NCI-H2171 treated with DMSO at 0.1 percent for 48 hours (cell line): Measurements from ENCODE around the gene ZNF484.
"Not testable (repeated sequence)": the region's sequence is repeated elsewhere in the genome, so short reads cannot be mapped to it uniquely, and the experiment has no call there.

Experiments
- DNase-seq: peaks from one replicate; lab custom pipeline; 2025; lab: John Stamatoyannopoulos, UW

Gene ZNF484

DNA sequence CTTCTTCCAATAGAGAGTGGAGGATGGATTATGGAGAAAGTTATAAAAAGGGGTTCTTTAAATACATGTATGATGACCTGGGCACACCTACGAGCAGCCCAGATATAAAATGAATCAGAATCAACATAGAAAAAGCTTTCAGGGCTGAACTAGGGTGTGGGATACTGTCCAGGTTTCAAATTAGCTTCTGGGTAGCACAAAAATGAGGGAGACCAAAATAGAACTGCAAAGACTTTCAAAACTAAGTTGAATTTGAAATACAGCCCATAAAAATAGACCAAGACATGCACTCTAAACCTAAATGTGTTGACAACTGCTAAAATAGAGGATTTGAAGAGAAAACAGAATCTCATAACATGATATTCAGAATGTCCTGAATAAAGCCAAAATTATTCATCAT is 17.0 kb downstream of the ZNF484 start:
- no peak for DNase-seq

DNA sequence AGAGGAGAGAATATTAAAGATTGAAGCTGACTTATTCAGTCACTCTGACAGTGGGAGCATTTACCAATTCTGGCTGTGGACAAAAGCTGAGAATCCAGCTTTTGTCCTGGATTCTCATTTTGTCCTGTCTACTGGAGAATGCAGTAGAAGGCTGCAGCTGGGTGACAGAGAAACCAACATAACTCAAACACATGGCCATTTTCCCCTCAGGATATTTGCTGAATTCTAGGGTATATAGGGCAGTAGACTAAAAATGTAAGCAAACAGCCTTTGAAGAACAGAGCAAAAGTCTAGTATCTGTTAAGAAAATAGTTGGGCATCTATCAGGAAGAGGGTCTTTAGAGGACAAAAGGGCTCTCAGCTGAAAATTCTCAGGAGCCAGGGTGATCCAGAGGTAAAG is 20.6 kb downstream of the ZNF484 start:
- DNase-seq, result no peak

DNA sequence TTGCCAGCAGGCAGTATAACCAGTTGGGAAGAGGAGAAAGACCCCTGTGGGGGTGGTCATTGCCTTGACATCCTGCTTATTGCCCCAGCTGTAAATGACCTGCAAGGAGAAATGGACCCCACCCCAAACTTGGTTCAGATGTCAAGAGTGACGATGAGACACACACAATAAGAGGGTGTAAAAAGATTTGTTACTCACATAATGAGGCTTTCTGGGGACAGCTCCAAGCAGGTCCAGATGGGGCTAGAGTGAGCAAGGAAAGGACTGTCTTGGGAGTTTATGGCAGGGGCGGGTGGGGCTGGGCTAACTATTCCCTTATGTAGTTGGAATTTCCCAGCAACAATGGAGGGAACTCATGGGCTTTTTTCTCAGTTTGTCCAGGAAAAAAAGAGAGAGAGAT is 24.1 kb downstream of the ZNF484 start:
- no peak for DNase-seq

DNA sequence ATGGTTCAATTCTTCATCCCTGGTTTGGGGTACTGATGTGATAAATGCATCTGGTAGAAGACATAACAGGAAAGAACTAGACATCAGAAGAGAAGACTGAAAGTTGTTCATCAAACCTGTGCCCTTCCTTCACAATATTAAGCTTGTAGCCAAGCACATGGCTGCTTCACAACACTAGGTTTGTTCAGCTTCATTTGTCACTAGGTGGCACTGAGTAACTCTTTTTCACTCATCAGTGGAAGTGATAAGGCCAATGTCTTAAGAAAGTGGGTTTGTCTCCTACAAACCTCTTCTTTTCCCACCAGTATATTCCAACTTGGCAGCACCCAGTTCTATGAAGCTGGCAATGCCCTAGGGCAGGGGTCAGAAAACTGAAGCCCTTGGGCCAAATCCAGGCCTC is 26.9 kb downstream of the ZNF484 start:
- DNase-seq, result no peak

DNA sequence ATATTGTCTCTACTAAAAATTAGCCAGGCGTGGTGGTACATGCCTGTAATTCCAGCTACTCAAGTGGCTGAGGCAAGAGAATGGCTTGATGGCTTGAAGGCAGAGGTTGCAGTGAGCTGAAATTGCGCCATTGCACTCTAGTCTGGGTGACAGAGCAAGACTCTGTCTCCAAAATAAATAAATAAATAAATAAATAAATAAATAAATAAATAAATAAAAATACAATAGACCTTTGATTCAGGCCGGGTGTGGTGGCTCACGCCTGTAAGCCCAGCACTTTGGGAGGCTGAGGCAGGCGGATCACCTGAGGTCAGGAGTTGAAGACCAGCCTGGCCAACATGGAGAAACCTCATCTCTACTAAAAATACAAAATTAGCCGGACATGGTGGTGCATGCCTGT is 29.1 kb downstream of the ZNF484 start:
- not testable (repeated sequence) for DNase-seq

DNA sequence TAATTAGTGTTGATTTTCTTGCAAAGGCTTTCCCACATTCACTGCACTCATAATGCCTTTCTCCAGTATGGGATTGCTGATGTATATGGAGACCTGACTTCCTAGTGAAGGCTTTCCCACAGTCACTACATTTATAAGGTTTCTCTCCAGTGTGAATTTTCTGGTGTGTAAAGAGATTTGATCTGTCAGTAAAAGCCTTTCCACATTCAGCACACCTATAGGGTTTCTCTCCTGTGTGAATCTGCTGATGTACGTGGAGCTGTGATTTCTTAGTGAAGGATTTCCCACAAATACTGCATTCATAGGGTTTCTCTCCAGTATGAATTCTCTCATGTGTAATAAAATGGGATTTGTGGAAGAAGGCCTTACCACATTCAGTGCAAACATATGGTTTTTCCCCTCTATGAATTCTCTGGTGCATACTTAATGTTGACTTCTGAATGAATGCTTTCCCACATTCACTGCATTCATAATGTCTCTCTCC is 31.1 kb downstream of the ZNF484 start:
- no peak for DNase-seq

DNA sequence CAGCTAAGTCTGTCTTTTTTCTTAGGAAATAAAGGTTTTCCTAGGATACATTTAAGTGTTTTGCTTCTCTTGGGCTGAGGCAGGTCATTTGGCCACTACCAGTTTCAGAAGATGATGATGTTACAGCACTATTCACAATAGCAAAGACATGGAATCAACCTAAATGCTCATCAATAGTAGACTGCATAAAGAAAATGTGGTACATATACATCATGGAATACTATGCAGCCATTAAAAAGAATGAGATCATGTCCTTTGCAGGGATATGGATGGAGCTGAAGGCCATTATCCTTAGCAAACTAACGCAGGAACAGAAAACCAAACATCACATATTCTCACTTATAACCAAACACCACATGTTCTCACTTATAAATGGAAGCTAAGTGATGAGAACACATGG is 39.4 kb downstream of the ZNF484 start:
- DNase-seq, result not testable (repeated sequence)

DNA sequence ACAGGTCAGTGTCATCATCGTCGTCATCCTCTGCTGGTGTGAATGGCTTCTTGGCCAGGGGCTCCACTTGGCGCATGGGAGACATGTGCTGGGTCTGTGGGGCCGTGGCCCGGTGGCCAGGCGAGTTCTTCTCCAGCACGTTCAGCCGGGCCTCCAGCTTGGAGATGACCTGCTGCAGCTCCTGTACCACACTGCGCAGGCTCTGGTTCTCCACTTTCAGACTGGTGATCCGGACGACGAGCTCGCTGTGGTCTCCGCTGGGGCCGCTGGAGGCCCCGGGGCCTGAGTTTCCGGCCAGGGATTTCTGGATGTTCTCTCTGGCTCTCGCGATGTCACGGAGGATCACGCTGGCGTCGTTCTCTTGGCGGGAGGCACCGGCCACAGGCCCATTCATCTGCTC is 40.6 kb downstream of the ZNF484 start:
- no peak for DNase-seq

DNA sequence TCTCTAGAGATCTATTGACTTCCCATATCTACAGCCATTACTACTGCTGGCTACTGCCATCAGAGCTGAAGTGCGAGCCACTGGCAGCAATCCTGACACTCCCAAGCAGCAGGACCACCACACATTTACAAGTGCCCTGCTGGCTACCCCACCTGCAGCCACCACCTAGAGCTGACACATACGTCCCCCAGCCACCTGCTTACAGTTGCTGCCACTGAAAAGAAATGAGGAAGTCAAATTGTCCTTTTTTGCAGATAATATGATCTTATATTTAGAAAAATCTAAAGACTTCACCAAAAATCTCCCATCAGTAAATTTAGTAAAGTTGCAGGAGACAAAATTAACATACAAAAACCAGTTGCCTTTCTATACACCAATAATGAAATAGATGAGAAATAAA is 48.4 kb downstream of the ZNF484 start:
- no peak for DNase-seq

DNA sequence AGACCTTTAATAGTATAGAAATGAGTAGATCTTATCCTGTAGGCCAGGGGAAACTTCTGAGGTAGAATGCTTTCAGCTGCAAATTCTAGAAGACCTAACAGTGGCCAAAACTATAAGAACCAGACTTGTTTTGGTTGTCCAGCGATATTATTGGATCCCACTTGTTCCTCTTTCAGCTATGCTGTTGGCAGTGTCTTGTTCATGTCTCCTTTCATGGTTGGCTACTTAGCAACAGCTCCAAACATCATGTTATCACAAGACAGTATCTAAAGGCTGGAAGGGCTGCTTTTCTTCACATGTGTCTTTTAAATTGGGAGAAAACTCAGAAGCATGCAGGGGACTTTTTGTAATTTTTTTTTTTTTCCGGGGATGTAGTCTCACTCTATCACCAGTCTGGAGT is 52.8 kb downstream of the ZNF484 start:
- not testable (repeated sequence) for DNase-seq

DNA sequence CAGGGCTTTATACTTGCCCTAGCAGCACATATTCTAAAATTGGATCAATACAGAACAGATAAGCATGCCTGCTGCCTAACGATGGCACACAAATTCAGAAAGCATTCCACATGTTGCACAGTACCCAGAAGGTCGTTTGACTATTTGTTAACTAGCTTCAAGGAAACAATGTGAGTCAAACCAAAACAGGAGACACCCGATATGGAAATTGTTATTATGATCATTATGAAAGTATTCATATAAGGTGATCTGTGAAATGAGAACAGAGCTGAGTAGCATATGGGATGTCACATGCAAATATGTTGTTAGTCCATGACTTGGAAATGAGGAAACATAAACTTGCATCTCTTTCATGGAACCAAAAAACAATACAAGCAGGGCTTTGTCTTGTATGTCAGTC is 56.9 kb downstream of the ZNF484 start:
- DNase-seq, result no peak

DNA sequence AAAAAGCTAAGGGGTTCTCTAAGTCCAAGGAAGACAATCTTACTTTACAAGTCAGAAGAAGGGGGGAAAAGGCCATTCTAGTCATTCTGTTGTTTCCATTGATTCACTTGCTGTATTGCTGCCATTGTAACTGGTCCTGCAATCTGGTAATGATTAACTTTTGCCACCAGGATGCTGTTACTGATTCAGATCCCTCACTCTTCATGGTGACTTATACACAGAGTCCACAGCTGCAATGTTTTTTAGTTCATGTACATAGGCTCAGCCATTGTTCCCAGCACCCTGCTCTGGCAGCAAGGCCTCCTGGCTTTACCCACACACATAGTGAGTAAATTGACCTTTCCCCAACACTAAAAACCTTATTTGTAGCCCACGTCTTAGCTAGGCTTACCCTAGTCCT is 57.9 kb downstream of the ZNF484 start:
- DNase-seq, result not testable (repeated sequence)

DNA sequence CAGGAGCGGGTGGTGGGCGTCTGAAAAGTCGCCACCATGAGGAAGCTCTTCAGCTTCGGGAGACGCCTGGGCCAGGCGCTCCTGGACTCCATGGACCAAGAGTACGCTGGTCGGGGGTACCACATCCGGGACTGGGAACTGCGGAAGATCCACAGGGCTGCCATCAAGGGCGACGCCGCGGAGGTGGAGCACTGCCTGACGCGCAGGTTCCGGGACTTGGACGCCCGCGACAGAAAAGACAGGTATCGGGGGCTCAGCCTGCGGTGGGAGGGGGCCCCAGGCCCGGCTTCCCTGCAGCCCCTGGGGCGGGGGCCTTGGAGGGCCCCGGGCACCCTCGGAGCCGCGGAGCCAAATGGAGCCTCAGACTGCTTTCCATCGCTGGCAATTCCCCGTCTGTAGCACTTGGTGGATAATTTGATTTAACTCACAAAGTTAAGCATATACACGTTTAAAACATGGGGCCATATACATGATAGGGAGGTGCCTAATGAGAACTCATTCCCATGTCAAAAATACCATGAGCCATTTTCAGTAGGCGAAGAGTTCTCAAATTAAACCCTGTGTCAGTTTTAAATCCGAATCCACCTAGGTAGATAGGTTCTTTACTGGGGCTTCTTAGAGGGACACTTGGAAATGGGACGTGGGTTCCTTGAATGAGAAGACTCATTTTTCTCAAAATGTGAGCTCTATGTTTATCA is 68.1 kb downstream of the ZNF484 start:
- DNase-seq, result not testable (repeated sequence)

DNA sequence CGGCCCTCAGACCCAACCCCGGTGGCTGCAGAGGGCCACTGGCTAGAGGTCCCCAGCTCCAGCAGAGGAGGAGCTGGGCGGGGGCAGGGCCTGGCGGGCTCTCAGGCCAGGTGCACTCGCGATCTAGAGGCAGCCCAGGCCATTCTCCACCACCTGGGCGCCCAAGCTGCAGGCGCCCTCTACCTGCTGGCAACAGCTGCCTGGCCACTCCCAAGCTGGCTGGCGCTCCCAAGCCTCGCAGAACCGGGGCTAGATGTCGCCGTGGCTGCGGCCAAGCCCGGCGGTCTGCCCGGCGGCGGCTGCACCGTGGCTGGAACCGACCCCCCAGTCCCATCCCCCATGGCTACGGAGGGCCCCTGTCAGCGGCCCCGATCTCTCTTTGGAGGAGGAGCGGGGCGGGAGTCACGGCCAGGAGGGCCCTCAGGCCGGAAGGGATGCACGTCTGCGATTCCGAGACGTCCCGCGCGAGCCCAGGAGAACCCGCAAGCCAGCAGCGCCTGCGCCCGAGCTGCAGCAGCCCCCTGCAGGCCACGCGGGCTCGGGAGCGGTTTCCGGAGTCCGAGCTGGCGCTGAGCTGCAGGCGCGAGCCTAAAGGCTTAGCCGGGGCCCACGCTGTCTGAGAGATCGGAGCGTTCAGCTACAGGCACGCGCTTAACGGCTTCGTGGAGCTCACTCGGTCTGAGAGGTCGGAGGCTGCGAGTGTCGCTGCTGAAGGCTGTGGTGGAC is 68.9 kb downstream of the ZNF484 start:
- peak; percentile 67 for DNase-seq

DNA sequence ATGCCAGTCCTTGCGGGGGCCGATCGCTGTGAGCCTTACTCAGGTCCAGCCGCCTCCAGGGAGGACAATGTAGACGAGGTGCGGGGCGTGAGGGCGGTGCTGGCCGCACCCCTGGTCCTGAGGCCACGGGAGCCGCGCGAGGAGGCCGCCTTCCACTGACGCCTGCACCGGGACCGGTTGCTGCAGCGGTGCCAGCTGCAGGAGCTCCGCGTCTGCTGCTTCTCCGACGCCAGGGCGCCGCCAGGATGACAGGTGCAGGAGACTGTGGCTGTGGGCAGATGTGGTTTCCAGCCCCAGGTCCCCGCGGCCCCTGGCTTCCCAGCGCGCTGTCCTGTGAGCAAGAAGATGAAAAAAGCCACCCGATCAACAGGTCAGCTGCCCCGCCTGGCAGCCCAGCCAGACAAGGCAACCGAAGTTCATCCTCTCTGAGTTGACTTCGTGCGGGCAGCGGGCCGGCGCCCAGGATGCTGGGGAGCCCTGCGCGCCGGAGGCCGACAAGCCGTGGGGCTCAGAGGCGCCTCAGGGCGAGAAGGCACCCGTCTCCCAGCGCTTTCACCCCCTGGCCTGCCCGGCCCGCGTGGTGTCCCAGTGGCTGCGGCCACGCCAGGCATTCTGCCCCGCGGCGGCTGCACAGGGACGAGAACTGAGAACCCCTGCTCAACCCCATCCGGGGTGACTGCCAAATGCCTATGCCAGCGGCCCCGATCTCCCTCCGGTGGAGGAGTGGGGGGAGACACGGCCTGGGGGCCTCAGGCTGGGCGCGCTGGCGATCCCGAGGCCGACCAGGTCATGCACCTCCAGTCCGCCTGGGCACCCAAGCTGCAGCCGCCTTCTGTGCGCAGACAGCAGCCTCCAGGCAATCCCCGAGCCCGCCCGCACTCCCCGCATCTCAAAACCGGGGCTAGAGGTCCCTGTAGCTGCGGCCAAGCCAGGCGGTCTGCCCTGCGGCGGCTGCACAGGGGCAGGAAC is 69.8 kb downstream of the ZNF484 start:
- peak; percentile 46 for DNase-seq

DNA sequence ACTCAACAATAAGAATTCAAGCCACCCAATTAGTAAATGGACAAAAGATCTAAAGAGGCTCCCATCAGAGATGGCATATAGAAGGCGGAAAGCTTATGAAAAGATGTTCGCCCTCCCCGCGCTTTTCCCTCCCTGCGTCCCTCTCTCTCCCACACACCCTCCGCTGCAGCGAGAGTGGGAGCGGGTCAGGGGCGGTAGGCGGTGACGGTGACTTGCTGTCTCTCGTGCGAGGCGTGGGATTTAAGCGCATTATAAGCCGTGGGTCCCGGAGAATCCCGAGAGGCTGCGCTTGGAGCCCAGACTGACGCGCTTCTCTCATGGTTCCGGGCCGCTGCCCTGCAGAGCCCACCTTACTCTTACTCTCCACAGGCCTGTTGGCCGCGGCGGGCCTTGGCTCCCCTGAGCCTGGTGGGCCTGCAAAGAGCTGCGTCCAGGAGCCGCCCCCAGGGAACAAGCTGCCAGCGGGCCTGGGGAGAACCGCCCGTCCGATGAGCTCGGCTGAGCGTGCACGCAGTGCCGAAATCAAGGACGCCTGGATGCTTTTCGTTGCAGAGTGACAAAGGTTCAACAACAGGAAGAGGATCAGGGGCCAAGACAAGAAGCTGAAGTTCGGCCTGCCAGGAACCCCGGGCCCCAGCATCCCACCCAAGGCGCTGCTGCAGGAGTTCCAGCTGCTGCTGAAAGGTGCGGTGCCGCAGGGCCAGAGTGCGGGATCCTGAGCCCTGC is 70.6 kb downstream of the ZNF484 start:
- no peak for DNase-seq

DNA sequence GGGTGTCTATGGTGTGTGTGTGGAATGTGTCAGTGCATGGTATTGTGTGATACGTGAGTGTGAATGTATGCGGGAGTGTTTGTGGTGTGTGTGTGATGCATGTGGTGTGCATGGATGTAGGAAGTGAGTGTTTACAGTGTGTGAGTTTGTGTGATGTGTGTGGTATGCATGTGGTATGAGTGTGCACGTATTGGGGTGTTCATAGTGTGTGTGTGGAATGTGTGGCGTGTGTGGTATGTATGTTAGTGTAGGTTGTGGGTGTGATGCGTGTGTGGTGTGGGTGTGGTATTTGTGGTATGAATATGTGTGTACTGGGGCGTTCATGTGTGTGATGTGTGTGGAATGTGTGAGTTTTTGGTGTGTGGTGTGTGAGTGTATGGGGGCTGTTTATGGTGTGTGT is 73.1 kb downstream of the ZNF484 start:
- no peak for DNase-seq

DNA sequence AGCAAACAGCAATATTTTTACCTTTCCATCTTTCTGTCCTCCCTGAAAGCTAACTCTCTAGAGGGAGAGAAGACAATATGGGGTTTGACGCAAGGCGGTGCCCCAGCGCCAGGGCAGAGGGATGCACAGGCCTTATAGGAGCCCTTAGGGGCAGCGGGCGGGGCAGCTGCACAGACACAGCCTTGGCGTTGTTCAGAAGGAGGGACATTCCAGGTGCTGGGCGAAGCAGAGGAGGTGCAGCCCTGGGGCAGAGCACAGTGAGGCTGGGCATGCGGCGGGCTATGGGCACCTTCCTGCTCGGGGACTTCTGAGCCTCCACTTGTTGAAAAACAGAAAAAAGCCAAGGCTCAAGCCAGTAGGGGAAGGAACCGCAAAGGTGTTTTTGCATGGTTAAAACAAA is 79.5 kb downstream of the ZNF484 start:
- DNase-seq, result no peak

DNA sequence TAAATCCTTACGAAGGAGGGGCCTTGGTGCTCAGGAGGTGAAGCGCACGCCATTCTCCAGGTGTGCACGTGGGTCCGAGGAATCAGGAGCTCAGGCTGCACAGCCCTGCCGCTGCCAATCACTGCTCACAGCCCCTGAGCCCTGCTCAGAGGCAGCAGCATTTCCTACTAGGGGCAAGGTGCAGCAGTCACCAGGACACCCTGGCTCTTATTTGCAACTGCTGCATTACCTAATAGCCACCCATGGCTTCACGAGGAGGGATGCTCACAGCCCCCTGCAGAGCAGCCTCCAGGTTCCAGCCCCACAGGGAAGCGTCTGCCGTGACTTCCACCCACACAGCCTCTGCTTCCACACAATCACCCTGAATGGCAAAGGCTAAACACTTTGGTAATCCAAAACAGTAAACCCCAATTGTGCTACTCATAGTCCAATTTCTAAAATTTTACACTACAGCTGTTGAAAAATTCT is 81.5 kb downstream of the ZNF484 start:
- not testable (repeated sequence) for DNase-seq

DNA sequence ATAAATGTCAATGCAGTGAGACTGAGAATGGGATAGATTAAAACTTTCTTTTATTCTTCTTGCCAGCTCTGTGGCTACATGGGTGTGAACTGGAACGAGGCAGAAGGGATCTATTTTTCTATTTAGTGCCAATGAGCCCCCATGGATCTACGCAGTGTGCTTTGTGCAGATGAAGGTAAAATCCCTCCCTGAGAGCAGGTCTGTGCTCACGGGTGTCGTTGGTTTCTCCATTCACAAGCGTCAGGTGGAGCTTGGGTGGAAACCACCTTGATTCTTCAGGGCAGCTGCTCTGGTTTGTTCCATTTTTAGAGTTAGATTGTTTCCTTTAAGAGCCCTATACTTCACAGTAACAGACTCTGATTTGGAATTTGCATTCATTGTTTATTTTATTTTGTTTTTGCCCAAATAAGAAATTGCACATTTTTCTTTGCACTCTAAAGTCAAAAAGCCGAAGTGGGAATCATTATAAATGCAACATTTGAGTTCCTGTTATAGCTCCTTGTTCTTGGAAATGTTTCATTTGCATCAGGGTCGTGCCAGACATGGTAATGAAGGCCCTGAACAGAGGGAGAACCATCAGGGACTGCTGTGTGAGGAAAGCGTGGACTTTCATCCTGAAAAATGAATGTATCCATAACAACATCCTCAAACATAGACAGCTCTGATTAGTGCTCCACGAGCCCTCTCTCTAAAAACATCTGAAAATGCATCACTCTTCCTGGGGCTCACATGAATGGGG is 82.1 kb downstream of the ZNF484 start:
- DNase-seq, result no peak
